ENCODE measurements around the gene MYH9.

DNA sequence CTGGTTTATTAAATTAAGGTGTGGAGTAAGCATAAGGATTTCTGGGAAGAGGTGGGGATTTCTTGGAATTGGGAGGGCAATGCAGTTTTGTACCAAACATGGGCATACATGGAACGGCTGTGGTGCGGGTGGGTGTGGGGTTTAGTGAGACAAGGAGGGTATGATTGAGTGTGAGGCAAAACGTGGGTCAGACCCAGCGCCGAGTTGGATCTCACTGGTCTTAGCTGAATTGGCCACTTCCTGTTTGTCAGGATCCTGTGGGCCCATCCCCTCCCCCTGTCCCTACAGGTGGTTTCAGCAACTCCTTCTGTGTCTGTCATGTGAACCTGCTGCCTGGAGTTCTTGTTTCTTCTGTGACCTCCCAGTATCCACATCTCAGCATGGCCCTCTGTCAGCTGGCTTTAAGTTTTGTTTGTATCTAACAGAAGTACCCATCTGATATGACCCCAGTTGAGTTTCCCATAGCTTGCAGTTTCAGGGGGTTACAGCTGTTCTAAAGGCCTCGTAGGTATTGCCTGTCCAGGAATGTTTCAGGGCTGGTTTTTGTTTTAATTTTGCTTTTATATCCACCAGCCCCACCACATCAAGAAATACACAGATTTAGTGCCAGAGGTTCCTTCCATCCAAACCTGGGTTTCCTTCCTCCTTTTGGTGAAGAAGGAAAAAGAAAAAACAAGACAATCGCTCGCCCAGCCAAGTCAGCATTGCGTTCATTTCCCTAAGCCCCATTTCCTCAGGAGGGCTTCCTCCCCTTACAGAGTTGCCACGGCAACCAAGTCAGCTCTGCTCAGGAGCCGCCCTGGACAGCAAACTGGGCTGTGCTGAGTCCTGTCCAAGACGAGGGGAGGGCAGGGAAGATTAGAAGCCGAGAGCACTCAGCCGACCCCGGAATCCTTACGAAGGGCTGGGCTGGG is 128.8 kb downstream of the MYH9 start:
- TF ChIP-seq, protein P1, sequence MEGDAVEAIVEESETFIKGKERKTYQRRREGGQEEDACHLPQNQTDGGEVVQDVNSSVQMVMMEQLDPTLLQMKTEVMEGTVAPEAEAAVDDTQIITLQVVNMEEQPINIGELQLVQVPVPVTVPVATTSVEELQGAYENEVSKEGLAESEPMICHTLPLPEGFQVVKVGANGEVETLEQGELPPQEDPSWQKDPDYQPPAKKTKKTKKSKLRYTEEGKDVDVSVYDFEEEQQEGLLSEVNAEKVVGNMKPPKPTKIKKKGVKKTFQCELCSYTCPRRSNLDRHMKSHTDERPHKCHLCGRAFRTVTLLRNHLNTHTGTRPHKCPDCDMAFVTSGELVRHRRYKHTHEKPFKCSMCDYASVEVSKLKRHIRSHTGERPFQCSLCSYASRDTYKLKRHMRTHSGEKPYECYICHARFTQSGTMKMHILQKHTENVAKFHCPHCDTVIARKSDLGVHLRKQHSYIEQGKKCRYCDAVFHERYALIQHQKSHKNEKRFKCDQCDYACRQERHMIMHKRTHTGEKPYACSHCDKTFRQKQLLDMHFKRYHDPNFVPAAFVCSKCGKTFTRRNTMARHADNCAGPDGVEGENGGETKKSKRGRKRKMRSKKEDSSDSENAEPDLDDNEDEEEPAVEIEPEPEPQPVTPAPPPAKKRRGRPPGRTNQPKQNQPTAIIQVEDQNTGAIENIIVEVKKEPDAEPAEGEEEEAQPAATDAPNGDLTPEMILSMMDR (IDR thresholded peaks at IDR 0.05; ENCODE audit: poor library complexity, severe bottlenecking), result no peak
- TF ChIP-seq POLR2AphosphoS5 (IDR thresholded peaks at IDR 0.05), result no peak
- TF ChIP-seq EZH2 (IDR thresholded peaks at IDR 0.05; ENCODE audit: borderline replicate concordance, insufficient read depth, low read length, poor library complexity, severe bottlenecking), result no peak
- TF ChIP-seq RAD21 (conservative IDR thresholded peaks at IDR 0.05), result no peak
